Hair follicle dermal papilla cell (primary cell): ENCODE measurements around the gene CAPZA3. TPM values are rescaled to one million over a fixed set of nuclear protein-coding genes. Genes with fewer than 3 reads are reported as not detected.

Experiments used
- total RNA-seq: library from RNA; depleted of rRNA; stranded (reverse); fragments of >200 nt; gene quantifications from 2 replicates; pipeline ENCODE4 v1.2.3, GENCODE V29; 2012

CAPZA3 gene, protein sequence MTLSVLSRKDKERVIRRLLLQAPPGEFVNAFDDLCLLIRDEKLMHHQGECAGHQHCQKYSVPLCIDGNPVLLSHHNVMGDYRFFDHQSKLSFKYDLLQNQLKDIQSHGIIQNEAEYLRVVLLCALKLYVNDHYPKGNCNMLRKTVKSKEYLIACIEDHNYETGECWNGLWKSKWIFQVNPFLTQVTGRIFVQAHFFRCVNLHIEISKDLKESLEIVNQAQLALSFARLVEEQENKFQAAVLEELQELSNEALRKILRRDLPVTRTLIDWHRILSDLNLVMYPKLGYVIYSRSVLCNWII
- total RNA-seq: not detected in 2 replicates

DNA sequence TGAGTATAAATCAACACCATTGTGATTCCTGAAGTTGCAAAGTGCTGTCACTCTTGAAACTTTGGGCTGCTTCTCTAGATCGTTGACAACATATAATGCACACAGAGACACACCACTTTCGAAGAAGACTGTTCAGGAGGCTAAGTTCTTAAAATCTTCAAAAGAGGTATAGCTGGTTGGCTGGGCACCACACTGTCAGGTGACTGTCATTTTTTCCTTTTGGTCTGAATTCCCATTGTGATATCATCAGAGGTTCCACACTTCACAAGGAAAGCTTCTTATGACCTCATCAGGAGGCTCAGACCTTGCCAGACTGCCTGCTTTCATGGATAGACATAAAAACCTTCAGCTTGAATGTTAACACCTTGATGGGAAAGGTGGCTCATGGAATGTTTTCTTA is at the start of gene CAPZA3, which contains the start of gene PLCZ1:
Gene CAPZA3, plus strand, starts transcription at position 301 of the 400 bp plus-strand sequence. CDS start 150 bp downstream, outside the sequence.
Gene PLCZ1, minus strand, starts transcription at position 194 of the 400 bp plus-strand sequence. CDS start 641 bp downstream, outside the sequence.

Other genes starting within 250 kb of the CAPZA3 start
- not detected in 2 replicates for gene PLCZ1, start 107 bp upstream of the CAPZA3 start, total RNA-seq